ENCODE data around the gene ITPR1. TPM values are rescaled to one million over a fixed set of nuclear protein-coding genes. Genes with fewer than 3 reads are reported as not detected.

The ITPR1 gene
- polyA plus RNA-seq, 2 of the 4 experiments (the other 2 are of a cell fraction): 2.8 to 9.6 TPM

- FAIRE-seq (no peak), ATAC-seq (no peak), DNase-seq (ENCODE audit: low read depth in 1 of 2, low spot score in 1 of 2) (no peak)
- Histone ChIP-seq H3K4me3 (no peak overlapping the region), H3K9me3 (no peaks in the 10 kb centered on the region), H3K4me2 (no peak overlapping the region), H3K4me1 (no peaks in the 10 kb centered on the region), H3K27ac (no peak overlapping the region)
- CTCF ChIA-PET: interaction anchor here (0.9 kb wide), 1 partner anchor 174 kb away, joined by 3 read pairs; no protein-coding TSS in a partner anchor
- TF ChIP-seq MAFK (IDR thresholded peaks at IDR 0.05; ENCODE audit: partially characterized antibody) (peak; percentile 68), RNF2 (IDR thresholded peaks at IDR 0.05; ENCODE audit: borderline replicate concordance, low read depth) (no peak), CHD2 (IDR thresholded peaks at IDR 0.05; ENCODE audit: low read length, partially characterized antibody) (no peak), JUNB (IDR thresholded peaks at IDR 0.05) (no peak), MAZ (IDR thresholded peaks at IDR 0.05; ENCODE audit: borderline replicate concordance, low read depth, low read length) (no peak), GATA3 (IDR thresholded peaks at IDR 0.05; ENCODE audit: borderline replicate concordance) (no peak), ESRRA (IDR thresholded peaks at IDR 0.05; ENCODE audit: borderline replicate concordance, low read length) (no peak), EHMT2 (IDR thresholded peaks at IDR 0.05; ENCODE audit: low read depth) (no peak), TFCP2L1 (CRISPR knock-in tag; IDR thresholded peaks at IDR 0.05) (no peak)
- POLR2A ChIA-PET: no interaction called here
- 91% methylated on average over 5 of the region's 5 CpGs for WGBS (ENCODE audit: missing lambda C conversion rate)
Measured at GRCh38 chr3:4801892-4802291, 308.7 kb downstream of the ITPR1 start.

GRCh38 chr3:4802903-4803302 lies 309.8 kb downstream of the ITPR1 start:
- POLR2A ChIA-PET: no interaction called here

GRCh38 chr3:4804161-4805058 lies 311.3 kb downstream of the ITPR1 start:
- Histone ChIP-seq H3K4me3 (no peak overlapping the region), H3K27ac (no peak overlapping the region), H3K9me3 (no peaks in the 10 kb centered on the region), H3K4me1 (no peaks in the 10 kb centered on the region), H3K4me2 (no peak overlapping the region)
- ATAC-seq (no peak), DNase-seq (ENCODE audit: low read depth in 1 of 2, low spot score in 1 of 2) (no peak), FAIRE-seq (no peak)
- ChIA-PET POLR2A (no interaction called here), CTCF (interaction anchor here (0.5 to 1.3 kb wide), 3 partner anchors 40 to 228 kb away, joined by 3 to 5 read pairs (median 5); no protein-coding TSS in a partner anchor)
- TF ChIP-seq HEYL (CRISPR knock-in tag; IDR thresholded peaks at IDR 0.05) (no peak), TFCP2L1 (CRISPR knock-in tag; IDR thresholded peaks at IDR 0.05) (no peak), FOXS1 (CRISPR knock-in tag; IDR thresholded peaks at IDR 0.05) (no peak), JUNB (IDR thresholded peaks at IDR 0.05) (no peak), NFE2L2 (conservative IDR thresholded peaks at IDR 0.05; ENCODE audit: low read length) (no peak), MAX (IDR thresholded peaks at IDR 0.05) (no peak), CTCF (IDR thresholded peaks at IDR 0.05) (no peak), FOSL2 (IDR thresholded peaks at IDR 0.05) (no peak), FOSL2 (CRISPR knock-in tag; IDR thresholded peaks at IDR 0.05) (no peak), TP53 (CRISPR knock-in tag; IDR thresholded peaks at IDR 0.05) (no peak), ZSCAN20 (CRISPR knock-in tag; IDR thresholded peaks at IDR 0.05) (no peak), BCL3 (IDR thresholded peaks at IDR 0.05) (no peak), EHMT2 (IDR thresholded peaks at IDR 0.05; ENCODE audit: low read depth) (no peak), SMC3 (IDR thresholded peaks at IDR 0.05) (no peak), ZC3H11A (IDR thresholded peaks at IDR 0.05) (no peak)
- 94% methylated on average over 14 of the region's 14 CpGs for WGBS (ENCODE audit: missing lambda C conversion rate)

More at GRCh38 chr3:4802903-4803302, 309.8 kb downstream of the ITPR1 start:
- Histone ChIP-seq H3K4me1 (no peaks in the 10 kb centered on the region), H3K4me2 (no peak overlapping the region), H3K9me3 (no peaks in the 10 kb centered on the region), H3K27ac (no peak overlapping the region), H3K4me3 (no peak overlapping the region)
- WGBS (ENCODE audit: missing lambda C conversion rate): 88% methylated on average over 8 of the region's 8 CpGs
- ATAC-seq: no peak
- FAIRE-seq: no peak
- CTCF ChIA-PET: no interaction called here
- DNase-seq (ENCODE audit: low read depth in 1 of 2, low spot score in 1 of 2): no peak
- TF ChIP-seq EHF (CRISPR knock-in tag; IDR thresholded peaks at IDR 0.05) (no peak), TP53 (CRISPR knock-in tag; IDR thresholded peaks at IDR 0.05) (no peak), MYC (IDR thresholded peaks at IDR 0.05; ENCODE audit: borderline replicate concordance, low read length) (no peak), ELK1 (IDR thresholded peaks at IDR 0.05; ENCODE audit: low read depth, low read length) (no peak), USF2 (IDR thresholded peaks at IDR 0.05) (no peak), ZC3H11A (IDR thresholded peaks at IDR 0.05) (no peak)
